Stomach (tissue), 9 donors: ENCODE data around the gene ACADSB. TPM values are rescaled to one million over a fixed set of nuclear protein-coding genes. Genes with fewer than 3 reads are reported as not detected.

ENCODE experiments used
- DNase-seq, 2 donors: peaks; one replicate each; pipeline versions ENCODE4 v3.0.0 to v3.0.0-alpha.2; 2013 to 2019
- H3K27ac ChIP-seq, 5 donors: fragments of 200-600 bp in 4 of 5; sonication (generic) in 4 of 5; one replicate each; pipeline ENCODE4 v1.5.1; 2013 to 2019; ENCODE audit warnings: mild to moderate bottlenecking in 1 of 5, moderate library complexity in 1 of 5
- H3K27me3 ChIP-seq, 3 donors: fragments of 200-600 bp; sonication (generic); one replicate each; pipeline ENCODE4 v1.5.1; 2017 to 2019; ENCODE audit warnings: mixed run types in 1 of 3
- H3K36me3 ChIP-seq, 4 donors: fragments of 200-600 bp; sonication (generic); 1 replicate in 3 of 4; 2 replicates in 1 of 4; pipeline ENCODE4 v1.5.1; 2016 to 2019
- H3K4me1 ChIP-seq, 4 donors: fragments of 200-600 bp; sonication (generic); one replicate each; pipeline ENCODE4 v1.5.1; 2016 to 2019
- H3K4me3 ChIP-seq, 4 donors: fragments of 200-600 bp; sonication (generic) in 3 of 4; one replicate each; pipeline ENCODE4 v1.5.1; 2016 to 2019; ENCODE audit warnings: mild to moderate bottlenecking in 1 of 4
- H3K9me3 ChIP-seq, 4 donors: fragments of 200-600 bp; sonication (generic); one replicate each; pipeline ENCODE4 v1.5.1; 2016 to 2019
- EP300 ChIP-seq: sonication (generic); formaldehyde crosslinking; IDR thresholded peaks from one replicate; pipeline ENCODE4 v1.6.1; 2017; ENCODE audit warnings: antibody characterized with exemption
- POLR2A ChIP-seq, 4 donors: fragments of 450-650 bp; IDR thresholded peaks; one replicate each; pipeline ENCODE4 v1.6.1; 2016; ENCODE audit warnings: antibody characterized with exemption in 4 of 4, control low read depth in 2 of 4, mild to moderate bottlenecking in 1 of 4, moderate library complexity in 1 of 4
- POLR2AphosphoS5 ChIP-seq, 3 donors: sonication (generic); formaldehyde crosslinking; IDR thresholded peaks; one replicate each; pipeline ENCODE4 v1.6.1; 2016; ENCODE audit warnings: antibody characterized with exemption in 3 of 3
- WGBS, 5 donors: extraction: QIAGEN DNeasy Blood & Tissue Kit in 3 of 5; methylation state at CpG; one replicate each; pipeline versions ENCODE4 v1.1.5 to v1.1.7; 2013 to 2018; 5-methylcytosine and 5-hydroxymethylcytosine counted together
- intact Hi-C: fragments of 100-400 bp; cut with DNase I; formaldehyde crosslinking; loops from one replicate; pipeline ENCODE4 v1.15.1; 2023; ENCODE audit warnings: low total_unique reads
- polyA plus RNA-seq, 3 donors: library from polyadenylated mRNA; stranded (reverse); fragments of 200-250 nt; gene quantifications; one replicate each; pipeline ENCODE4 v1.2.3, GENCODE V29; 2013
- total RNA-seq, 5 donors: library from RNA; depleted of rRNA; stranded (reverse); fragments of >200 nt; gene quantifications; one replicate each; pipeline versions ENCODE4 v1.1.0 to v1.2.3, GENCODE V29; 2014 to 2016
- TF ChIP-seq, protein P1 (sequence below), 7 experiments: fragments of 450-650 bp in 4 of 7; fragments of 200-600 bp in 3 of 7; sonication (generic) in 3 of 7; IDR thresholded peaks; one replicate each; pipeline ENCODE4 v1.5.1; 2016 to 2019; ENCODE audit warnings: antibody characterized with exemption in 7 of 7, control low read depth in 2 of 7, mild to moderate bottlenecking in 1 of 7
- donor health status: healthy with polysubstance abuse.
- donor health status: Bipolar disorder and iron deficiency.
- donor health status: healthy.

The ACADSB gene
- total and polyA plus RNA-seq, 8 donors, result 3.8 to 19.1 (median 10.6) TPM

DNA sequence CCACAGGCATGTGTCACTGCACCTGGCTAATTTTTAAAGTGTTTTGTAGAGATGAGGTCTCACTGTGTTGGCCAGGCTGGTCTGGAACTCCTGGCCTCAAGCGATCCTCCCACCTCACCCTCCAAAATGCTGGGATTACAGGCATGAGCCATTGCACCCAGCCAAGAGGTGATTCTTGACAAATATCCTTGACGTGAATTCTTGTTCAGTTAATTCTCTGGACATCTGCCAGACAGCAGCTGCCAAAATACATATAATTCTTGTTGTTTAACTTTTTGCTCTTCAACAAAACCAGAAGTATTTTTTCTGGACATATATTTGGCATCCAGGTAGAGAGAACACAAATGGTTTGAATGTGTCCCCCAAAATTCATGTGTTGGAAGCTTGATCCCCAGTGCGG, 3.2 kb downstream of the ACADSB start:
- no peak for TF ChIP-seq EP300
- no peak for TF ChIP-seq POLR2A (IDR thresholded peaks at IDR 0.05)
- H3K4me3 ChIP-seq, result no peak overlapping the region
- H3K4me1 ChIP-seq, result peaks cover 7 to 41% (median 32%) of the 10 kb centered on the region in 4 donors
- no peaks in the 10 kb centered on the region for H3K27me3 ChIP-seq
- peaks cover 0 to 8% (median 4%) of the 10 kb centered on the region in 4 donors for H3K36me3 ChIP-seq
- intact Hi-C loops, result no loop called here
- H3K9me3 ChIP-seq, result no peaks in the 10 kb centered on the region
- DNase-seq, result no peak
- no peak overlapping the region for H3K27ac ChIP-seq
- WGBS, 5 donors, result 72 to 81% (median 78%) methylated on average over 3 of the region's 3 CpGs

DNA sequence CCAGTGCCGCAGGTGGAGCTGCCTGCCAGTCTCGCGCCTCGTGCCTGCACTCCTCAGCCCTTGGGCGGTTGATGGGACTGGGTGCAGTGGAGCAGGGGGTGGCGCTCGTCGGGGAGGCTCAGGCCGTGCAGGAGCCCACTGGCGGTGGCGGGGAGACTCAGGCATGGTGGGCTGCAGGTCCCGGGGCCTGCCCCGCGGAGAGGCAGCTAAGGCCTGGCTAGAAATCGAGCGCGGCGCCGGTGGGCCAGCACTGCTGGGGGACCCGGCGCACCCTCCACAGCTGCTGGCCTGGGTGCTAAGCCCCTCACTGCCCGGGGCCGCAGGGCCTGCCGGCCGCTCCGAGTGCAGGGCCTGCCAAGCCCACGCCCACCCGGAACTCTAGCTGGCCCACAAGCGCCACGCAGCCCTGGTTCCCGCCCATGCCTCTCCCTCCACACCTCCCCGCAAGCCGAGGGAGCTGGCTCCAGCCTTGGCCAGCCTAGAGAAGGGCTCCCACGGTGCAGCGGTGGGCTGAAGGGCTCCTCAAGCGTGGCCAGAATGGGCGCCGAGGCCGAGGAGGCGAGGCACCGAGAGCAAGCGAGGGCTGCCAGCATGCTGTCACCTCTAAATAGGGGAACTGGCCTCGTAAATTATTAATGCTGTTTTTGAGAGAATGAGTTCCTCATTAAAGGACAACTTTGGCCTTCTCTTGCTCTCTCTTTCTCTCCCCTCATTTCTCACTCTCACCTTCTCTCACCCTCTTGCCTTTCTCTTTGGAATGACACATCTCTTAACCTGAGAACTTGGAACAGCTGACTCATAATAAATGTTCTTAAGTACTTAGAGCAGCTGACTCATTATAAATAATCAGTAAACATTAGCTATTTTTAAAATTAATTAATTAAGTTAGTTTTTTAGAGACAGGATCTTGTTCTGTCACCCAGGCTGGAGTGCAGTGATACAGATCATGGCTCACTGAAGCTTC, 4.9 kb downstream of the ACADSB start:
- H3K4me1 ChIP-seq, result peaks cover 0 to 32% (median 22%) of the 10 kb centered on the region in 4 donors
- 91 to 97% (median 95%) methylated on average over 21 to 43 of the region's 43 CpGs for WGBS, 5 donors
- DNase-seq, result no peak
- H3K9me3 ChIP-seq, result no peaks in the 10 kb centered on the region
- intact Hi-C loops, result no loop called here
- no peak overlapping the region for H3K27ac ChIP-seq
- H3K27me3 ChIP-seq, result no peaks in the 10 kb centered on the region
- H3K36me3 ChIP-seq, result peaks cover 0 to 8% (median 4%) of the 10 kb centered on the region in 4 donors
- TF ChIP-seq EP300, result no peak
- TF ChIP-seq POLR2AphosphoS5 (IDR thresholded peaks at IDR 0.05), result no peak
- no peak for TF ChIP-seq POLR2A (IDR thresholded peaks at IDR 0.05)
- TF ChIP-seq, protein P1, sequence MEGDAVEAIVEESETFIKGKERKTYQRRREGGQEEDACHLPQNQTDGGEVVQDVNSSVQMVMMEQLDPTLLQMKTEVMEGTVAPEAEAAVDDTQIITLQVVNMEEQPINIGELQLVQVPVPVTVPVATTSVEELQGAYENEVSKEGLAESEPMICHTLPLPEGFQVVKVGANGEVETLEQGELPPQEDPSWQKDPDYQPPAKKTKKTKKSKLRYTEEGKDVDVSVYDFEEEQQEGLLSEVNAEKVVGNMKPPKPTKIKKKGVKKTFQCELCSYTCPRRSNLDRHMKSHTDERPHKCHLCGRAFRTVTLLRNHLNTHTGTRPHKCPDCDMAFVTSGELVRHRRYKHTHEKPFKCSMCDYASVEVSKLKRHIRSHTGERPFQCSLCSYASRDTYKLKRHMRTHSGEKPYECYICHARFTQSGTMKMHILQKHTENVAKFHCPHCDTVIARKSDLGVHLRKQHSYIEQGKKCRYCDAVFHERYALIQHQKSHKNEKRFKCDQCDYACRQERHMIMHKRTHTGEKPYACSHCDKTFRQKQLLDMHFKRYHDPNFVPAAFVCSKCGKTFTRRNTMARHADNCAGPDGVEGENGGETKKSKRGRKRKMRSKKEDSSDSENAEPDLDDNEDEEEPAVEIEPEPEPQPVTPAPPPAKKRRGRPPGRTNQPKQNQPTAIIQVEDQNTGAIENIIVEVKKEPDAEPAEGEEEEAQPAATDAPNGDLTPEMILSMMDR (IDR thresholded peaks at IDR 0.05), result no peak
- no peak overlapping the region for H3K4me3 ChIP-seq

DNA sequence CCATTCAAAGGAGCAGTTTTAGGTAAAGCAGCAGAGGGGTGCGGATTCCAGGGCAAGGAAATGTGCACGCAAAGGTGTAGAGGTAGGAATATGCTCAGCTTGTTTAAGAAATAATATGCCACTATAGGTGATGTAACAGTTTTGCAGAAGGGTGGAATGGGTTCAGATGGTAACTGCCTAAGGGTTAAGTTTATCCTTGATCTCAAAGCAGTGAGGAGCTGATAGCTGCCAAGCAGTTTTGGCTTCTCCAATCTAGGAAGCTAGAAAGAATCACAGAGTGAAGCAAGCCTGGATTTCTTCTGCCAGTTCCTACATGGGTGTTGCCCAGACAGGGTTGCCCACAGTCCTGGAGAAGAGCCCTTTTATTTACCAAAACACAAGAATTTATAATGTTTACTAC, 6.0 kb downstream of the ACADSB start:
- Histone ChIP-seq H3K4me3 (no peak overlapping the region), H3K9me3 (no peaks in the 10 kb centered on the region), H3K36me3 (peaks cover 0 to 8% (median 4%) of the 10 kb centered on the region in 4 donors), H3K4me1 (peaks cover 0 to 24% (median 16%) of the 10 kb centered on the region in 4 donors), H3K27me3 (no peaks in the 10 kb centered on the region), H3K27ac (no peak overlapping the region)
- TF ChIP-seq POLR2AphosphoS5 (IDR thresholded peaks at IDR 0.05) (no peak), EP300 (no peak), POLR2A (IDR thresholded peaks at IDR 0.05) (no peak)
- TF ChIP-seq, protein P1 (IDR thresholded peaks at IDR 0.05), result no peak
- 95 to 100% (median 99%) methylated on average over 2 of the region's 2 CpGs for WGBS, 5 donors
- intact Hi-C loops, result no loop called here
- DNase-seq, result no peak

DNA sequence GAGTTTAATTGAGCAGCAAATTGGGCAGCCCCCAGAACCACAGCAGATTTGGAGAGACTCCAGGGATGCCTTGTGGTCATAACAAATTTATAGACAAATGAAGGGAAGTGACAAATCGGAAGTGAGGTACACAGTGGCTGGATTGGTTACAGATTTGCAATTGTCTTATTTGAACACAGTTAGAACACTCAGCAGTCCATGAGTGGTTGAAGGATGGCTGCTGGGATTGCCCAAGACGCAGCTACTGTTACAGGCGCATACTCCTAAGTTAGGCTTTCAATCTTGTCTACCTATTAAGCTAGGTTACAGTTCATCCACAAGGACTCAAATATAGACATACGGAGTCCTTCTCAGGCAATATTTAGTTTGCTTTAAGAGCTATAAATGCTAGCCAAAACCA, 7.4 kb downstream of the ACADSB start:
- no peak overlapping the region for H3K27ac ChIP-seq
- H3K4me3 ChIP-seq, result no peak overlapping the region
- intact Hi-C loops, result no loop called here
- H3K9me3 ChIP-seq, result no peaks in the 10 kb centered on the region
- H3K36me3 ChIP-seq, result peaks cover 0 to 8% (median 4%) of the 10 kb centered on the region in 4 donors
- no peaks in the 10 kb centered on the region for H3K27me3 ChIP-seq
- TF ChIP-seq POLR2AphosphoS5 (IDR thresholded peaks at IDR 0.05) (no peak), EP300 (no peak), POLR2A (IDR thresholded peaks at IDR 0.05) (no peak)
- TF ChIP-seq, protein P1 (IDR thresholded peaks at IDR 0.05), result no peak
- 94 to 98% (median 97%) methylated on average over 4 of the region's 4 CpGs for WGBS, 5 donors
- peaks cover 0 to 24% (median 8%) of the 10 kb centered on the region in 4 donors for H3K4me1 ChIP-seq
- DNase-seq, result no peak
